Measurements from ENCODE around the gene PIK3C2A.

The PIK3C2A gene

DNA sequence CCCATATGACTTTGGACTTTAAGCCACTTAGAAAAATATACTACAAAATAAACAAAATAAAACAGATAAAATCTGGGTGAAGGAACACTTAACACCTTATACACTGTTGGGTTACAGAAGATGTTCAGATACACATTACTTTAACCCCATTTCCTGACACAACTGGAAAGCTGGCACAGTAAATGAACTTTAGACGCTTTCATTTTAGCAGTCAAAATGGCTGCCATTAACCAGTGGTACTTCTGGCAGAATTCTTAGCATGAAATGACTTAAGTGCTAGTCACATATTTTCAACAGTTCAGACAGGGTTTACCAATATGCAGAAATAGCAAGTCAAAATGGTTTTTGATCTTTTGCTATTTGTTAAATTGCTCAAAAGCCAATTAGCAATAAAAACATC lies 37.9 kb downstream of the PIK3C2A start:
- no peak for TF ChIP-seq TCF12 (IDR thresholded peaks at IDR 0.05; ENCODE audit: low read depth)

DNA sequence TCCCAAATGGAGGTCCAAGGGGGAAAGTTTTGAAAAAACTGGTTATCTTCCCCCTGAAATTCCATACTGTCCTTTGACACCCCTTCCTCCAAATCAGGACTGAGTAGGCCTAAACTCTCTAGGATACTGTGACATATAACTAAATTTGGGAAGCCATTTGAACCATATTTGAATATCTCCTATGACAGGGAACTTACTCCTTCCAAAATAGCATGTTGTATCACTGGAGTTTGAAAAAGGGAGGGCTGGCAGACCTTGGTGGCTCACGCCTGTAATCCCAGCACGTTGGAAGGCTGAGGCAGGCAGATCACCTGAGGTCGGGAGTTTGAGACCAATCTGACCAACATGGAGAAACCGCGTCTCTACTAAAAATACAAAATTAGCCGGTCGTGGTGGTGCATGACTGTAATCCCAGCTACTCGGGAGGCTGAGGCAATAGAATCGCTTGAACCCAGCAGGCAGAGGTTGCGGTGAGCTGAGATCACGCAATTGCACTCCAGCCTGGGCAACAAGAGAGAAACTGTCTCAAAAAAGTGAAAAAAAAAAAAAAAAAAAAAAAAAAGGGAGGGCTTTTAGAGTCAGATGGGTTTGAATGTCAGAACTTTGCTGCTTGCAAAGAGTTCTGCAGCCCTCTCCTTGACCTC lies 42.4 kb downstream of the PIK3C2A start:
- TF ChIP-seq CEBPB (IDR thresholded peaks at IDR 0.05) (no peak), NFIC (IDR thresholded peaks at IDR 0.05) (no peak), CREB1 (IDR thresholded peaks at IDR 0.05; ENCODE audit: low read depth) (no peak), USF1 (IDR thresholded peaks at IDR 0.05) (no peak), EGR1 (IDR thresholded peaks at IDR 0.05) (no peak), MAX (IDR thresholded peaks at IDR 0.05) (no peak), TEAD4 (IDR thresholded peaks at IDR 0.05) (no peak), EP300 (IDR thresholded peaks at IDR 0.05; ENCODE audit: borderline replicate concordance) (no peak), TAF1 (IDR thresholded peaks at IDR 0.05; ENCODE audit: low read depth) (no peak), RAD21 (IDR thresholded peaks at IDR 0.05; ENCODE audit: low read depth) (no peak), YY1 (IDR thresholded peaks at IDR 0.05; ENCODE audit: low read depth) (no peak), FOXM1 (IDR thresholded peaks at IDR 0.05; ENCODE audit: borderline replicate concordance, low read depth) (no peak)
- TF ChIP-seq, protein P1, sequence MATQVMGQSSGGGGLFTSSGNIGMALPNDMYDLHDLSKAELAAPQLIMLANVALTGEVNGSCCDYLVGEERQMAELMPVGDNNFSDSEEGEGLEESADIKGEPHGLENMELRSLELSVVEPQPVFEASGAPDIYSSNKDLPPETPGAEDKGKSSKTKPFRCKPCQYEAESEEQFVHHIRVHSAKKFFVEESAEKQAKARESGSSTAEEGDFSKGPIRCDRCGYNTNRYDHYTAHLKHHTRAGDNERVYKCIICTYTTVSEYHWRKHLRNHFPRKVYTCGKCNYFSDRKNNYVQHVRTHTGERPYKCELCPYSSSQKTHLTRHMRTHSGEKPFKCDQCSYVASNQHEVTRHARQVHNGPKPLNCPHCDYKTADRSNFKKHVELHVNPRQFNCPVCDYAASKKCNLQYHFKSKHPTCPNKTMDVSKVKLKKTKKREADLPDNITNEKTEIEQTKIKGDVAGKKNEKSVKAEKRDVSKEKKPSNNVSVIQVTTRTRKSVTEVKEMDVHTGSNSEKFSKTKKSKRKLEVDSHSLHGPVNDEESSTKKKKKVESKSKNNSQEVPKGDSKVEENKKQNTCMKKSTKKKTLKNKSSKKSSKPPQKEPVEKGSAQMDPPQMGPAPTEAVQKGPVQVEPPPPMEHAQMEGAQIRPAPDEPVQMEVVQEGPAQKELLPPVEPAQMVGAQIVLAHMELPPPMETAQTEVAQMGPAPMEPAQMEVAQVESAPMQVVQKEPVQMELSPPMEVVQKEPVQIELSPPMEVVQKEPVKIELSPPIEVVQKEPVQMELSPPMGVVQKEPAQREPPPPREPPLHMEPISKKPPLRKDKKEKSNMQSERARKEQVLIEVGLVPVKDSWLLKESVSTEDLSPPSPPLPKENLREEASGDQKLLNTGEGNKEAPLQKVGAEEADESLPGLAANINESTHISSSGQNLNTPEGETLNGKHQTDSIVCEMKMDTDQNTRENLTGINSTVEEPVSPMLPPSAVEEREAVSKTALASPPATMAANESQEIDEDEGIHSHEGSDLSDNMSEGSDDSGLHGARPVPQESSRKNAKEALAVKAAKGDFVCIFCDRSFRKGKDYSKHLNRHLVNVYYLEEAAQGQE (IDR thresholded peaks at IDR 0.05; ENCODE audit: low read depth), result no peak

GRCh38 chr11:17164361-17165246 lies 43.2 kb downstream of the PIK3C2A start:
- TF ChIP-seq CEBPB (IDR thresholded peaks at IDR 0.05) (peak; percentile 79), YY1 (IDR thresholded peaks at IDR 0.05; ENCODE audit: low read depth) (no peak)

GRCh38 chr11:17163736-17164135 lies 44.0 kb downstream of the PIK3C2A start:
- no peak for TF ChIP-seq CEBPB (IDR thresholded peaks at IDR 0.05)

- TF ChIP-seq FOXM1 (IDR thresholded peaks at IDR 0.05; ENCODE audit: borderline replicate concordance, low read depth) (no peak), EP300 (IDR thresholded peaks at IDR 0.05; ENCODE audit: borderline replicate concordance) (no peak), ZBTB7A (IDR thresholded peaks at IDR 0.05; ENCODE audit: low read depth) (no peak), USF1 (IDR thresholded peaks at IDR 0.05) (no peak), TEAD4 (IDR thresholded peaks at IDR 0.05) (no peak), EGR1 (IDR thresholded peaks at IDR 0.05) (no peak), RAD21 (IDR thresholded peaks at IDR 0.05; ENCODE audit: low read depth) (no peak), CEBPB (IDR thresholded peaks at IDR 0.05) (no peak), YY1 (IDR thresholded peaks at IDR 0.05; ENCODE audit: low read depth) (no peak), MAX (IDR thresholded peaks at IDR 0.05) (no peak), TCF12 (IDR thresholded peaks at IDR 0.05; ENCODE audit: low read depth) (no peak), CREB1 (IDR thresholded peaks at IDR 0.05; ENCODE audit: low read depth) (no peak)
- TF ChIP-seq, protein P1 (IDR thresholded peaks at IDR 0.05; ENCODE audit: low read depth), result no peak
Observed at GRCh38 chr11:17163291-17163690, 44.5 kb downstream of the PIK3C2A start.

GRCh38 chr11:17162376-17162775 lies 45.4 kb downstream of the PIK3C2A start:
- TF ChIP-seq TAF1 (IDR thresholded peaks at IDR 0.05; ENCODE audit: low read depth) (no peak), USF1 (IDR thresholded peaks at IDR 0.05) (no peak)
- TF ChIP-seq, protein P1 (IDR thresholded peaks at IDR 0.05; ENCODE audit: low read depth), result no peak

Measured in Ishikawa (cell line).